Skeletal muscle tissue (tissue), 1 donor: ENCODE measurements around the gene SLC22A23. TPM values are rescaled to one million over a fixed set of nuclear protein-coding genes. Genes with fewer than 3 reads are reported as not detected.

Experiments
- total RNA-seq: library from RNA; depleted of rRNA; stranded (reverse); fragments of >200 nt; gene quantifications from one replicate; pipeline ENCODE4 v1.2.3, GENCODE V29; 2014

The SLC22A23 gene
- total RNA-seq, 1 donor from 2014 or later = 2.6 TPM

Other genes with a start within 250 kb of the SLC22A23 start
- 104 TPM for gene TUBB2B, start 229.4 kb downstream of the SLC22A23 start, total RNA-seq
- 16.7 TPM for gene PSMG4, start 198.1 kb downstream of the SLC22A23 start, total RNA-seq